ENCODE data around the gene CEMIP.

Gene CEMIP

DNA sequence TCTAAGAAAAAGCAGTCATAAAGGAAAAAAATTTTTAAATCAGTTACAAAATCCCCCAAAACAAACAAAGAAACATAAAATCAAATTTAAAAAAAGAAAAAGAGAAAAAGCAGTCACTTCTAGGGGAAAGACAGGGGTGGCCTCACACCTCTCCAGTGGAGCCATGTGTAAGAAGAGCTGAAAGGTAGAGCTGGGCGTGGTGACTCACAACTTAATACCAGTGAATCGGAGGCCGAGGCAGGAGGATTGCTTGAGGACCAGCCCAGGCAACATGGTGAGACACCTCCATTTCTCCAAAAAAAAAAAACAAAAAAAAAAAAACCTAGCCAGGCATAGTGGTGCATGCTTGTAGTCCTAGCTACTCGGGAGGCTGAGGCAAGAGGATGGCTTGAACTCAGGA, 195.7 kb downstream of the CEMIP start:
- Histone ChIP-seq H3K9me3 (no peaks in the 10 kb centered on the region), H3K27me3 (no peaks in the 10 kb centered on the region), H3K4me3 (ENCODE audit: low read depth, low read length) (no peak overlapping the region), H3K36me3 (peaks cover 19% of the 10 kb centered on the region), H3K4me1 (no peaks in the 10 kb centered on the region)
- no peak for DNase-seq
- TF ChIP-seq, protein P1, sequence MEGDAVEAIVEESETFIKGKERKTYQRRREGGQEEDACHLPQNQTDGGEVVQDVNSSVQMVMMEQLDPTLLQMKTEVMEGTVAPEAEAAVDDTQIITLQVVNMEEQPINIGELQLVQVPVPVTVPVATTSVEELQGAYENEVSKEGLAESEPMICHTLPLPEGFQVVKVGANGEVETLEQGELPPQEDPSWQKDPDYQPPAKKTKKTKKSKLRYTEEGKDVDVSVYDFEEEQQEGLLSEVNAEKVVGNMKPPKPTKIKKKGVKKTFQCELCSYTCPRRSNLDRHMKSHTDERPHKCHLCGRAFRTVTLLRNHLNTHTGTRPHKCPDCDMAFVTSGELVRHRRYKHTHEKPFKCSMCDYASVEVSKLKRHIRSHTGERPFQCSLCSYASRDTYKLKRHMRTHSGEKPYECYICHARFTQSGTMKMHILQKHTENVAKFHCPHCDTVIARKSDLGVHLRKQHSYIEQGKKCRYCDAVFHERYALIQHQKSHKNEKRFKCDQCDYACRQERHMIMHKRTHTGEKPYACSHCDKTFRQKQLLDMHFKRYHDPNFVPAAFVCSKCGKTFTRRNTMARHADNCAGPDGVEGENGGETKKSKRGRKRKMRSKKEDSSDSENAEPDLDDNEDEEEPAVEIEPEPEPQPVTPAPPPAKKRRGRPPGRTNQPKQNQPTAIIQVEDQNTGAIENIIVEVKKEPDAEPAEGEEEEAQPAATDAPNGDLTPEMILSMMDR (IDR thresholded peaks at IDR 0.05; ENCODE audit: low read depth, low read length) = no peak

DNA sequence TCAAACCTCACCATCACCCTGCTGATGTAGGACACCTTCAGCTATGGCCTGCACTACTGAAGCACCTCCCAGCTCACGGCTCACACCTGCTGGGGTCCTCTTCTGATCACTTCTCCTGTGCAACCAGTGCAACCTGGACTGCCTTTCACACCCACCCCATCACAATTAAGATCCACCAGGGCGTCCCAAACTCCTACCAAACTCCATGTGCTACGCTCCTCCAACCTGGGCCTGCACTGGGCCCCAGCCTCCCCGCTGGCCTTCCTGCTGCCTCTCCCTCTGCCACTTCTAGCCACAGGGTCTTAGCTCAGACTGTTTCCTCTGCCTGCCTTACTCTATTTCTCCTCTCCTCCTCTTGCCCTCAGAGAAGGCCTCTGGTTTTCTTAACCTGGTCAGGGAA, 197.7 kb downstream of the CEMIP start:
- Histone ChIP-seq H3K4me1 (no peaks in the 10 kb centered on the region), H3K9me3 (no peaks in the 10 kb centered on the region), H3K36me3 (peaks cover 26% of the 10 kb centered on the region), H3K27me3 (no peaks in the 10 kb centered on the region), H3K4me3 (ENCODE audit: low read depth, low read length) (no peak overlapping the region)
- TF ChIP-seq, protein P1 (IDR thresholded peaks at IDR 0.05; ENCODE audit: low read depth, low read length) = no peak
- no peak for DNase-seq

DNA sequence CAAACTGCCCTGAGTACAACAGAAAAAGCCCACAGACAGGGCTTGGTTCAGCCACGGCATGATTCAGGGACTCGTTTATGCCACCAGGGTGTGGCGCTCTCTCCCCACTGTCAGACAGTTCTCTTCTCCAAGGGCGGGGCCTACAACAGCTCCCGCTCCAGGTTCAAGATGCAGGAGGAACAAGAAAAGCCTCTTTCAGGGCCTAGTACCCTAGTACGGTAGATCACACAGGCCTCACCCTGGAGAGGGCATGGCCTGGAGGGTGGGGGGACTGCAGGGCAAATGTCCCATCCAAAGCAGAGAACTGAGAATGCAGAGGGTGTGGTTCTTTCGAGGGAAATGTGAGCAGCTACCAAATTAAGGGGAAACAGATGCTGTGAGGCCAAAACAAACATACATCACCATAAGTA, 198.5 kb downstream of the CEMIP start:
- Histone ChIP-seq H3K4me1 (no peaks in the 10 kb centered on the region), H3K9me3 (no peaks in the 10 kb centered on the region), H3K4me3 (ENCODE audit: low read depth, low read length) (no peak overlapping the region), H3K36me3 (peaks cover 28% of the 10 kb centered on the region), H3K27me3 (no peaks in the 10 kb centered on the region)
- TF ChIP-seq, protein P1 (IDR thresholded peaks at IDR 0.05; ENCODE audit: low read depth, low read length) = peak; percentile 56
- peak; percentile 48 for DNase-seq

DNA sequence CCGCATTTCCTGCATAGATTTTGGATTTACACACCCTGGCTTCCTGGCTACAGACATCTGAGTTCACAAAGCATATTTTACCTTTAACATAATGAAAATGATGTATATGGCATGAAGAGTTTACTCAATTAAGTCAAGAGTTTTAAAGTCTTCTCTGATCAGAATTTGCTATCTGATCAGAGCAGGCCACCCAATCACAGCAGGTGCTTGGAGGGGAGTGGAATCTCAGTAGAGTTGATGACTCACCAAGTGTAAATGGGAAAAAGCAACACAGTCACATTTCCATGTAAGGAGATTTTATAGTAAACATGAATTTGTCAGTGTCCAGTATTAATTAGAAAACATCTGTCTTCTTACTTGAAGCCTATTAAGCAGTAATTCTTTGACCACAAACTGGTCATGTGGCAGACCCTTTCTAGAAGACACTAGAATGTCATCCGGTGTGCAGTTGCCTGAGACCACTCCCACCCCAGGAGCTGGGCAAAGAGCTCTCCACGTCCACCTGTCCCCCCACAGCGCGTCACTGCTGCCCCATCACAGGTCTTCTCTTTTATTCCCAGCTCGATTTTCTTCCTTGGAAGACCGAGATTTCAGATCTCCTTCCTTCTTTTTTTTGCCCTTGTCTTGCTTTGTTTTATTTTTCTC, 199.6 kb downstream of the CEMIP start:
- TF ChIP-seq, protein P1 (IDR thresholded peaks at IDR 0.05; ENCODE audit: low read depth, low read length) = no peak
- no peaks in the 10 kb centered on the region for H3K27me3 ChIP-seq
- H3K4me3 ChIP-seq (ENCODE audit: low read depth, low read length) = no peak overlapping the region
- peaks cover 28% of the 10 kb centered on the region for H3K36me3 ChIP-seq
- no peaks in the 10 kb centered on the region for H3K9me3 ChIP-seq
- no peak for DNase-seq
- H3K4me1 ChIP-seq = no peaks in the 10 kb centered on the region

DNA sequence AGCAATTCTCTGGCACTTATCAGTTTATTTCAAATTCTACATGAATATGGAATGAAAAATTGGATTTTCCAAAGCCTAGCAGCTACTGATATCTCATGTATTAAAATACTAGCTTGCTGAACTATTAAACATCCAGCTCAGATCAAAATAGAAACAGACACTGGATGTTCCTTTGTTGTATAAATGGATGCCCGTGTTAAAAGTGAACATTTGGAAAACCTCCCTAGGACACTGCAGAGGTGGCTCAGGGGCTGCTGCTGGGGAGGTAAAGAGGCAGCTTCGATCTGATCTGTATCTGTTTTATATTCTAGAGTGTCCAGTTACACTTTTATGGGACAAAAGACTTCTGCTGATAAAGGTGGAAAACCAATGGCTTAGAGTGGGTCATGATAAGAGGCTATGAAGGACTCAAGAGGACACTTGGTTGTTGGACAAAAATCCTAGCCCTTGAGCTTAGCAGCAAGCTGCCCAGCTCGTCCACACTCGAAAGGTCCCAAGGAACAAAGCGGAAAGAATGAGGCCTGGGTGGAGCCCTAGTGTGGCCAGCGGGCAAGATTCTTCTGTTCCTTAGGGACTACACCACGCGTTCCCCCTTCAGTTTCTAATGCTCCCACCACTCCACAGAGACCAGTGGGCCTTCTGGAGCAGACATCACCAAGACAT, 200.5 kb downstream of the CEMIP start:
- Histone ChIP-seq H3K36me3 (peaks cover 28% of the 10 kb centered on the region), H3K4me1 (no peaks in the 10 kb centered on the region), H3K9me3 (no peaks in the 10 kb centered on the region), H3K27me3 (no peaks in the 10 kb centered on the region), H3K4me3 (ENCODE audit: low read depth, low read length) (no peak overlapping the region)
- TF ChIP-seq, protein P1 (IDR thresholded peaks at IDR 0.05; ENCODE audit: low read depth, low read length) = no peak
- DNase-seq = no peak

DNA sequence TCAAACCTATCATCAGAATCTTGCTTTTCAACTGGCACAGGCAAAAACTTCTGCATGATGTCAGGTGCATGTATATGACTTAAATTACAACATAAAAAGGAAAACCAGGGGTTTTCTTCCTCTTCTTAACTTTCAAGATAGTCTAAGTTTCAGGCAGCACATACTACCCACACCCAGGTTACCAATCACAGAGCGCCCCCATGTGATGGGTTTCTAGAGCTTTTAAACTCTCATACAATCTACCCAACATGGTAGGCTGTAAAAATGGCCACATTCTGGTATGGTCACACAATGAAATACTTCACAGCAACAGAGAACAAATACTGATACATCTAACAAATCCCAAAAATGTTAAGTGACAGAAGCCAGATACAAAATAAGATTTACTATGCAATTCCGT, 203.0 kb downstream of the CEMIP start:
- no peaks in the 10 kb centered on the region for H3K27me3 ChIP-seq
- no peaks in the 10 kb centered on the region for H3K4me1 ChIP-seq
- TF ChIP-seq, protein P1 (IDR thresholded peaks at IDR 0.05; ENCODE audit: low read depth, low read length) = no peak
- H3K4me3 ChIP-seq (ENCODE audit: low read depth, low read length) = no peak overlapping the region
- H3K9me3 ChIP-seq = no peaks in the 10 kb centered on the region
- DNase-seq = no peak
- peaks cover 25% of the 10 kb centered on the region for H3K36me3 ChIP-seq
